Eye (tissue), 1 donor: ENCODE data around the gene COL20A1.
A peak's percentile ranks its signal among the peaks of the same experiment; 100 is the strongest.
"Not testable (repeated sequence)": the region's sequence is repeated elsewhere in the genome, so short reads cannot be mapped to it uniquely, and the experiment has no call there.

Experiments
- DNase-seq: peaks from one replicate; pipeline ENCODE4 v3.0.0-alpha.2; 2015

Gene COL20A1

GRCh38 chr20:63291811-63292210 lies 1.2 kb upstream of the COL20A1 start:
- no peak for DNase-seq

- DNase-seq = no peak
Observed at GRCh38 chr20:63292292-63292701, 689 bp upstream of the COL20A1 start.

GRCh38 chr20:63293456-63293855 lies 470 bp downstream of the COL20A1 start:
- no peak for DNase-seq

GRCh38 chr20:63293871-63294535 lies 1.0 kb downstream of the COL20A1 start:
- DNase-seq = no peak

- DNase-seq = no peak
Observed at GRCh38 chr20:63294536-63294900, 1.5 kb downstream of the COL20A1 start.

GRCh38 chr20:63295018-63295417 lies 2.0 kb downstream of the COL20A1 start:
- no peak for DNase-seq

- no peak for DNase-seq
Observed at GRCh38 chr20:63295422-63295821, 2.4 kb downstream of the COL20A1 start.

GRCh38 chr20:63295846-63296245 lies 2.9 kb downstream of the COL20A1 start:
- DNase-seq = no peak

- peak; percentile 55 for DNase-seq
Observed at GRCh38 chr20:63296531-63297299, 3.7 kb downstream of the COL20A1 start.

- DNase-seq = no peak
Observed at GRCh38 chr20:63297371-63297781, 4.4 kb downstream of the COL20A1 start.

GRCh38 chr20:63297796-63298572 lies 5.0 kb downstream of the COL20A1 start:
- DNase-seq = no peak

- no peak for DNase-seq
Observed at GRCh38 chr20:63298731-63299312, 5.8 kb downstream of the COL20A1 start.

GRCh38 chr20:63301671-63302070 lies 8.7 kb downstream of the COL20A1 start:
- no peak for DNase-seq

- DNase-seq = no peak
Observed at GRCh38 chr20:63303095-63303666, 10.2 kb downstream of the COL20A1 start.

GRCh38 chr20:63305393-63305792 lies 12.4 kb downstream of the COL20A1 start:
- no peak for DNase-seq

GRCh38 chr20:63305933-63306672 lies 13.1 kb downstream of the COL20A1 start:
- not testable (repeated sequence) for DNase-seq

- no peak for DNase-seq
Observed at GRCh38 chr20:63306673-63307537, 13.9 kb downstream of the COL20A1 start.

- DNase-seq = no peak
Observed at GRCh38 chr20:63307538-63308217, 14.7 kb downstream of the COL20A1 start.

- no peak for DNase-seq
Observed at GRCh38 chr20:63308218-63308911, 15.4 kb downstream of the COL20A1 start.
